IMR-90 (cell line): ENCODE data around the gene FOXP1. TPM values are rescaled to one million over a fixed set of nuclear protein-coding genes. Genes with fewer than 3 reads are reported as not detected.
"Not testable (repeated sequence)": the region's sequence is repeated elsewhere in the genome, so short reads cannot be mapped to it uniquely, and the experiment has no call there.

Experiments used
- ATAC-seq: fragments of 200-7000 bp; cut with Tn5 transposase; 2 replicates; pipeline ENCODE4 v1.9.1; 2020; ENCODE audit warnings: low read depth, mild to moderate bottlenecking, moderate library complexity
- BruUV-seq: library from RNA; stranded (reverse); fragments of 400-500 nt; replicated peaks from 2 replicates; lab custom pipeline; 2021; lab: Mats Ljungman, UMichigan
- CTCF ChIA-PET: fragments of 300-600 bp; formaldehyde crosslinking; extraction: SDS; loops from one replicate; lab custom pipeline; 2021; ENCODE audit warnings: antibody characterized with exemption; lab: Yijun Ruan, JAX
- POLR2A ChIA-PET: fragments of 300-600 bp; sonication (Branson Sonifier 250); formaldehyde crosslinking; loops from one replicate; lab custom pipeline; 2022; ENCODE audit warnings: antibody characterized with exemption; ENCODE audit not compliant: unreplicated experiment; lab: Charles Lee
- DNase-seq: peaks from one replicate; pipeline ENCODE4 v3.0.0; 2013
- H2AFZ ChIP-seq: replicated peaks from 2 replicates; pipeline ENCODE3; 2013; ENCODE audit warnings: low read length, mild to moderate bottlenecking; ENCODE audit not compliant: poor library complexity
- H2AK5ac ChIP-seq: 2 replicates; pipeline ENCODE4 v1.6.1; 2013; ENCODE audit warnings: low read depth, low read length, inconsistent platforms
- H2AK9ac ChIP-seq: replicated peaks from 2 replicates; pipeline ENCODE3; 2013; ENCODE audit warnings: mild to moderate bottlenecking, low read depth, low read length, moderate library complexity; ENCODE audit not compliant: poor library complexity
- H2BK120ac ChIP-seq: 2 replicates; pipeline ENCODE4 v1.6.1; 2013; ENCODE audit warnings: low read depth, low read length, inconsistent platforms
- H2BK15ac ChIP-seq: 3 replicates; pipeline ENCODE4 v1.6.1; 2013; ENCODE audit warnings: low read depth, low read length, inconsistent platforms
- H2BK20ac ChIP-seq: 2 replicates; pipeline ENCODE4 v1.6.1; 2013; ENCODE audit warnings: low read depth, mild to moderate bottlenecking, inconsistent platforms, low read length, moderate library complexity
- H2BK5ac ChIP-seq: 2 replicates; pipeline ENCODE4 v1.6.1; 2013; ENCODE audit warnings: mild to moderate bottlenecking, low read depth, low read length, inconsistent platforms; ENCODE audit not compliant: poor library complexity, severe bottlenecking
- H3K14ac ChIP-seq: replicated peaks from 2 replicates; pipeline ENCODE4 v1.6.1; 2013; ENCODE audit warnings: low read depth, low read length, inconsistent platforms
- H3K18ac ChIP-seq: 2 replicates; pipeline ENCODE4 v1.6.1; 2013; ENCODE audit warnings: low read depth, low read length, control low read depth
- H3K23ac ChIP-seq: 2 replicates; pipeline ENCODE4 v1.6.1; 2013; ENCODE audit warnings: low read depth, low read length, inconsistent platforms
- H3K27ac ChIP-seq: 2 replicates; pipeline ENCODE4 v1.5.1; 2013; ENCODE audit warnings: mild to moderate bottlenecking, control low read depth, low read length; ENCODE audit not compliant: insufficient read depth
- H3K27me3 ChIP-seq: 2 replicates; pipeline ENCODE4 v1.6.1; 2013; ENCODE audit warnings: low read length; ENCODE audit not compliant: control insufficient read depth, insufficient read depth
- H3K36me3 ChIP-seq: 2 replicates; pipeline ENCODE4 v1.6.1; 2013; ENCODE audit warnings: low read length, mixed read lengths; ENCODE audit not compliant: control insufficient read depth, insufficient read depth
- H3K4ac ChIP-seq: 2 replicates; pipeline ENCODE4 v1.6.1; 2013; ENCODE audit warnings: low read depth, low read length, inconsistent platforms
- H3K4me1 ChIP-seq: 2 replicates; pipeline ENCODE4 v1.6.1; 2013; ENCODE audit warnings: low read length, mixed read lengths; ENCODE audit not compliant: control insufficient read depth, insufficient read depth
- H3K4me2 ChIP-seq: 2 replicates; pipeline ENCODE4 v1.6.1; 2013; ENCODE audit warnings: low read depth, mild to moderate bottlenecking, control low read depth, low read length, moderate library complexity
- H3K4me3 ChIP-seq: 2 replicates; pipeline ENCODE4 v1.5.1; 2013; ENCODE audit warnings: low read depth, mild to moderate bottlenecking, control low read depth, low read length, moderate library complexity; ENCODE audit not compliant: insufficient read depth
- H3K56ac ChIP-seq: 2 replicates; pipeline ENCODE4 v1.6.1; 2013; ENCODE audit warnings: low read length, inconsistent platforms; ENCODE audit not compliant: insufficient read depth; ENCODE audit errors: extremely low read depth
- H3K79me1 ChIP-seq, 2 experiments: 2 replicates each; pipeline ENCODE4 v1.6.1; 2013; ENCODE audit warnings: low read length in 2 of 2, inconsistent platforms in 1 of 2, low read depth in 1 of 2
- H3K9ac ChIP-seq: 2 replicates; pipeline ENCODE4 v1.6.1; 2013; ENCODE audit warnings: low read depth, low read length, control low read depth
- H3K9me1 ChIP-seq: 2 replicates; pipeline ENCODE4 v1.6.1; 2013; ENCODE audit warnings: low read length, inconsistent platforms; ENCODE audit not compliant: insufficient read depth
- H3K9me3 ChIP-seq: 2 replicates; pipeline ENCODE4 v1.6.1; 2013; ENCODE audit warnings: low read length; ENCODE audit not compliant: control insufficient read depth, insufficient read depth
- H4K20me1 ChIP-seq: 2 replicates; pipeline ENCODE4 v1.6.1; 2013; ENCODE audit warnings: low read length, inconsistent platforms; ENCODE audit not compliant: insufficient read depth
- H4K5ac ChIP-seq: 2 replicates; pipeline ENCODE4 v1.6.1; 2013; ENCODE audit warnings: mild to moderate bottlenecking, low read depth, low read length, control low read depth
- H4K8ac ChIP-seq, 2 experiments: 2 replicates each; pipeline ENCODE4 v1.6.1; 2013; ENCODE audit warnings: low read depth in 2 of 2, low read length in 2 of 2, control low read depth in 1 of 2, inconsistent platforms in 1 of 2
- H4K91ac ChIP-seq: 2 replicates; pipeline ENCODE4 v1.6.1; 2013; ENCODE audit warnings: low read depth, low read length, inconsistent platforms; ENCODE audit not compliant: insufficient read depth
- WGBS, 2 experiments: methylation state at CpG; one replicate each; pipeline versions ENCODE4 v1.1.5 to v1.1.7; 2013; ENCODE audit warnings: missing lambda C conversion rate in 2 of 2; ENCODE audit not compliant: insufficient read length in 1 of 2; ENCODE audit errors: extremely low coverage in 2 of 2; 5-methylcytosine and 5-hydroxymethylcytosine counted together
- dilution Hi-C: fragments of 300-500 bp; cut with HindIII; formaldehyde crosslinking; loops from one replicate; pipeline ENCODE4 v1.14.3; 2018; ENCODE audit warnings: low sequenced_read_pairs; ENCODE audit not compliant: unreplicated experiment
- in situ Hi-C: fragments of 300-500 bp; cut with MboI; formaldehyde crosslinking; loops from 3 replicates; pipeline ENCODE4 v1.14.3; 2019; ENCODE audit warnings: low sequenced_read_pairs, inconsistent platforms, mixed read lengths
- intact Hi-C: fragments of 100-400 bp; cut with micrococcal nuclease; formaldehyde crosslinking; loops from 2 replicates; pipeline ENCODE4 v1.10.0; 2022
- polyA plus RNA-seq, 3 experiments: library from polyadenylated mRNA; depleted of rRNA; stranded (reverse); fragments of >200 nt; gene quantifications; 2 replicates each; pipeline ENCODE4 v1.2.3, GENCODE V29; 2012; ENCODE audit warnings: low replicate concordance in 1 of 3
- total RNA-seq: library from RNA; depleted of rRNA; stranded (reverse); fragments of >200 nt; gene quantifications from 2 replicates; pipeline ENCODE4 v1.2.3, GENCODE V29; 2012

The FOXP1 gene
- total and polyA plus RNA-seq, 2 of the 4 experiments (the other 2 are of a cell fraction): 37.0 to 132 TPM

- H4K91ac ChIP-seq, CTCF ChIA-PET, H4K20me1 ChIP-seq, H3K27me3 ChIP-seq, in situ Hi-C loops, POLR2A ChIA-PET, H3K9me3 ChIP-seq, H2AK9ac ChIP-seq, H2AFZ ChIP-seq, dilution Hi-C loops, H3K9ac ChIP-seq, H3K4me2 ChIP-seq, H3K14ac ChIP-seq, H3K4me3 ChIP-seq, H4K5ac ChIP-seq, H2BK120ac ChIP-seq, H2BK15ac ChIP-seq, H3K18ac ChIP-seq, H2BK5ac ChIP-seq, H3K27ac ChIP-seq, H2AK5ac ChIP-seq, H3K4me1 ChIP-seq, H2BK20ac ChIP-seq, ATAC-seq, DNase-seq, H3K9me1 ChIP-seq, H4K8ac ChIP-seq, H3K23ac ChIP-seq, intact Hi-C loops, BruUV-seq, H3K56ac ChIP-seq, H3K4ac ChIP-seq, H3K36me3 ChIP-seq: not testable (repeated sequence)
- H3K79me1 ChIP-seq: peaks cover 7 to 22% of the 10 kb centered on the region in 2 experiments
- WGBS, 2 experiments: no CpG with 5 or more reads among the region's 7 CpGs
Measured at GRCh38 chr3:71435836-71436235, 147.7 kb downstream of the FOXP1 start.
